Lung (tissue), 12 donors: Measurements from ENCODE around the gene TBC1D22B. TPM values are rescaled to one million over a fixed set of nuclear protein-coding genes. Genes with fewer than 3 reads are reported as not detected.

Experiments used
- ATAC-seq: fragments of 200-7000 bp; cut with Tn5 transposase; one replicate; pipeline ENCODE4 v1.9.1; 2020; ENCODE audit warnings: moderate number of reproducible peaks; ENCODE audit not compliant: insufficient read depth, low FRiP score
- DNase-seq, 3 donors: peaks; one replicate each; pipeline ENCODE4 v3.0.0-alpha.2; 2013 to 2017
- H3K27ac ChIP-seq, 2 donors: one replicate each; pipeline ENCODE4 v1.5.1; 2013; ENCODE audit warnings: mild to moderate bottlenecking in 2 of 2, moderate library complexity in 2 of 2, control low read depth in 1 of 2, inconsistent platforms in 1 of 2, low read depth in 1 of 2, low read length in 1 of 2
- H3K27me3 ChIP-seq, 3 donors: one replicate each; pipeline ENCODE4 v1.5.1; 2013; ENCODE audit warnings: low read length in 2 of 3; ENCODE audit not compliant: control insufficient read depth in 3 of 3, insufficient read depth in 3 of 3
- H3K36me3 ChIP-seq, 4 donors: one replicate each; pipeline ENCODE4 v1.5.1; 2013; ENCODE audit warnings: low read length in 4 of 4, mild to moderate bottlenecking in 1 of 4, moderate library complexity in 1 of 4; ENCODE audit not compliant: control insufficient read depth in 4 of 4, insufficient read depth in 4 of 4
- H3K4me1 ChIP-seq, 5 donors: one replicate each; pipeline ENCODE4 v1.5.1; 2013; ENCODE audit warnings: low read length in 5 of 5, mild to moderate bottlenecking in 2 of 5, moderate library complexity in 1 of 5; ENCODE audit not compliant: control insufficient read depth in 5 of 5, insufficient read depth in 5 of 5
- H3K4me3 ChIP-seq: one replicate; pipeline ENCODE4 v1.5.1; 2013; ENCODE audit warnings: mild to moderate bottlenecking, control low read depth, moderate library complexity
- H3K9ac ChIP-seq, 2 donors: one replicate each; pipeline ENCODE4 v1.5.1; 2013; ENCODE audit warnings: low read length in 2 of 2, control low read depth in 1 of 2; ENCODE audit not compliant: insufficient read depth in 1 of 2
- H3K9me3 ChIP-seq, 4 donors: one replicate each; pipeline ENCODE4 v1.5.1; 2013; ENCODE audit warnings: low read length in 3 of 4, mild to moderate bottlenecking in 1 of 4, moderate library complexity in 1 of 4; ENCODE audit not compliant: control insufficient read depth in 4 of 4, insufficient read depth in 3 of 4
- CTCF ChIP-seq: IDR thresholded peaks from 2 replicates; pipeline ENCODE4 v1.5.1; 2012; ENCODE audit warnings: mild to moderate bottlenecking; ENCODE audit errors: control extremely low read depth, extremely low read depth
- WGBS, 2 donors: extraction: QIAGEN DNeasy Blood & Tissue Kit; methylation state at CpG; one replicate each; pipeline ENCODE4 v1.1.7; 2013; 5-methylcytosine and 5-hydroxymethylcytosine counted together
- polyA plus RNA-seq, 2 donors: library from polyadenylated mRNA; stranded (reverse); fragments of 200-250 nt; gene quantifications; one replicate each; pipeline ENCODE4 v1.2.1, GENCODE V29; 2013
- total RNA-seq, 2 donors: library from RNA; depleted of rRNA in 1 of 2; stranded (reverse); fragments of >200 nt in 1 of 2; gene quantifications; one replicate each; pipeline ENCODE4 v1.2.1, GENCODE V29; 2014 to 2021
- donor health status: control.
- donor health status: control.
- donor health status: Bipolar disorder and iron deficiency.
- donor health status: healthy.
- donor health status: DM: yes; HTN: yes; CAD: no.

TBC1D22B gene
- total and polyA plus RNA-seq, 4 donors, result 6.8 to 9.7 (median 8.8) TPM

- Histone ChIP-seq H3K27me3 (no peaks in the 10 kb centered on the region), H3K4me3 (no peak overlapping the region), H3K9ac (no peak overlapping the region), H3K9me3 (no peaks in the 10 kb centered on the region), H3K36me3 (no peaks in the 10 kb centered on the region), H3K27ac (no peak overlapping the region), H3K4me1 (no peaks in the 10 kb centered on the region)
- TF ChIP-seq CTCF, result no peak
- ATAC-seq (no peak), DNase-seq (no peak)
- 86 to 90% methylated on average over 4 of the region's 4 CpGs for WGBS, 2 donors
Measured at GRCh38 chr6:37347670-37348111, 90.1 kb downstream of the TBC1D22B start.

GRCh38 chr6:37351027-37351426 is 93.5 kb downstream of the TBC1D22B start:
- Histone ChIP-seq H3K27me3 (no peaks in the 10 kb centered on the region), H3K36me3 (no peaks in the 10 kb centered on the region), H3K9me3 (no peaks in the 10 kb centered on the region), H3K27ac (no peak overlapping the region), H3K9ac (no peak overlapping the region), H3K4me1 (peaks cover 0 to 13% (median 1%) of the 10 kb centered on the region in 5 donors), H3K4me3 (no peak overlapping the region)
- DNase-seq (no peak), ATAC-seq (no peak)
- WGBS, 2 donors, result 94 to 97% methylated on average over 3 of the region's 3 CpGs
- no peak for TF ChIP-seq CTCF

GRCh38 chr6:37352384-37352783 is 94.8 kb downstream of the TBC1D22B start:
- no peak for ATAC-seq

More at GRCh38 chr6:37352384-37352783, 94.8 kb downstream of the TBC1D22B start:
- Histone ChIP-seq H3K9me3 (no peaks in the 10 kb centered on the region), H3K4me3 (no peak overlapping the region), H3K4me1 (peaks cover 0 to 13% (median 3%) of the 10 kb centered on the region in 5 donors), H3K9ac (no peak overlapping the region), H3K27me3 (no peaks in the 10 kb centered on the region), H3K36me3 (no peaks in the 10 kb centered on the region), H3K27ac (no peak overlapping the region)
- no peak for DNase-seq
- WGBS, 2 donors, result 95 to 97% methylated on average over 3 of the region's 3 CpGs
- TF ChIP-seq CTCF, result no peak
